Stimulated activated CD8-positive, alpha-beta memory T cell treated with anti-CD3 and anti-CD28 coated beads, Interleukin-4, amount 100 ng/mL, for 24 hours (primary cell): Measurements from ENCODE around the gene TRMO.
A peak's percentile ranks its signal among the peaks of the same experiment; 100 is the strongest.

Source experiments
- DNase-seq: peaks from one replicate; pipeline ENCODE4 v3.0.0-alpha.2; 2020; ENCODE audit warnings: low read depth

Gene TRMO

GRCh38 chr9:97903177-97903576, 19.1 kb downstream of the TRMO start:
- DNase-seq, result no peak

DNA sequence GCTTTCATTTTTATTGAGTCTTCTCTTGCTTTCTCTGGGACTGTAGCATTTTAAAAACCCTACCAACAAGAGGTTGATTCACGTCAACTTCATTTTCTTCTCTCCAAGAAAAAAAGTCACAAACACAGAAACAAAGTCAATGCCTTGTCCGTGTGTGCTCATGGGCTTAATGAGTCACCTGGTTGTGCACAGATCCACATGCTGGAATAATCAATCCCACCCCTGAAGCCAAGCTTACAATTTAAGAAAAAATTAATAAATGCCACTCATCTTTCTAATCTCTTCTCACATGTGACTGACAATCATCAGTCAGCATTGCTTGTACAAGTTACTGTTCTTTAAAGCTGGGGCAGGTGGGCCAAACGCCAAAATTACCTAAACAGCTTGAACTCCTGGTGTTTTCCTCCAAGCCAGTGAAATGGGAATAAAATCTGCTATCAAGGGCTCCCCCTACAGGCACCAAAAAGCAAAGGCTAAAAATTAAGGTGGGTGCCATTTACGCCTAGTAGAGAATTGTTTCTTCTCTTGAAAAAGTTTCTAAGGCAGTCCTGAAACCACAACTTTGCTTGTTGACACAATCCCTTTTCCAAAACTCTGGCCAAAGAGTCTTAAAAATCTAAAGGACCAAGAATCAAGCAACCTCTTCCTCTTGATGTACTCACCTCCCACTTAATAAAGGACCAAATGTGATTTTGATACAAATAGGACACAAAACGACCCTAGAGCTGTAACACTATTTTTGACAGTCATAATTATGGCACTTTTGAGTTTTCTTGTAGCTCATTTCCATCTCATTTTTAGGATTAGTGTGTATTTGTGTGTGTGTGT, 21.3 kb downstream of the TRMO start:
- DNase-seq, result no peak

DNA sequence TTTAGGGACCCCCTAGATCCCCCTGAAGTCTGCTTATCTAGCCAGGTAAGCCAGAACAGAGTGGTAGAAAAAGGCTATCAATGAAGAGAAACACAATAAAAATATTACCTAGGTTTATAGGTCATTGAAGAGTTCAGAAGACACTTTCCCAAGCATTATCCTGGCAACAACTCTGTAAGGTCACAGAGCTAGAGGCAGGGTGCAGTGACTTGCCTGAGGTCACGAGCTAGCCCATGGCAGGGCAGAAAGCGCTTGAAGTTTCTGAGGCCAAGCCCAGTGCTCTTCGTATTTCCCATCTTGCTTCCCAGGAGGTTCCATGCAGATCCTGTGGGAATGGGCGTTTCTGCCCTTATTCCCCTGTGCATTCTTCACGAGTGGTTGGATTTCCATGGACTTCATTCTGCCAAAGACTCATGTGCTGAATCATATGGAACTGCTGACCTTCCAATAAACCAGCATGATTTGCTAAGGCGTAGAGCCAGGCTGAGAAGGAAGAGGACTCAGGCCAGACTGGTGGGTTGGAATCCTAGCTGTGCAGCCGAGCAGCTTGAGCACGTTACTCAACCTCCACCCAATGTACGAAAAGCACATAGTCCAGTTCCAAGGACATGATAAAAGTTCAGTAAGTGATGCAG, 22.1 kb downstream of the TRMO start:
- no peak for DNase-seq

- DNase-seq, result no peak
Measured at GRCh38 chr9:97895695-97896332, 26.5 kb downstream of the TRMO start.

GRCh38 chr9:97895211-97895610, 27.1 kb downstream of the TRMO start:
- DNase-seq, result no peak

GRCh38 chr9:97892421-97892820, 29.9 kb downstream of the TRMO start:
- DNase-seq, result no peak

DNA sequence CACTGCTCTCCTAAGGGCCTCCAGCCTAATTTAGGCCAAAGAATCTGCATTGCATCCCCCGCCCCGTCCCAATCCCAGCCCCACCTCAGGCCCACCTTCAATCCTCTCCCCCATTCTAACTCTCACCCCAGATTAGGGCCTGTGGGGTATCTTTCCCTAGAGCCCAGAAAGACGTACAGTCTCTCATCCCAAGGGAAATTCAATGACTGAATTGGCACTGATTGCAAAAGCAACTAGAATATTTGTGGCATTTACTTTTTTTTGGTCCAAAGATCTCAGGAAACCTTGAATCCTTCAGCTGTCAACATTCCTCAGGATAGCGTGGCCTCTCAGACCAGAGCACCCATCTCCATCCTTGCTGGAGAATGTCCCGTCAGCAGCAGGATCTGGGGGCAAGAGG, 30.6 kb downstream of the TRMO start:
- no peak for DNase-seq

- peak; percentile 36 for DNase-seq
Measured at GRCh38 chr9:97889941-97890887, 32.1 kb downstream of the TRMO start.

- DNase-seq, result no peak
Measured at GRCh38 chr9:97880336-97880735, 42.0 kb downstream of the TRMO start.

DNA sequence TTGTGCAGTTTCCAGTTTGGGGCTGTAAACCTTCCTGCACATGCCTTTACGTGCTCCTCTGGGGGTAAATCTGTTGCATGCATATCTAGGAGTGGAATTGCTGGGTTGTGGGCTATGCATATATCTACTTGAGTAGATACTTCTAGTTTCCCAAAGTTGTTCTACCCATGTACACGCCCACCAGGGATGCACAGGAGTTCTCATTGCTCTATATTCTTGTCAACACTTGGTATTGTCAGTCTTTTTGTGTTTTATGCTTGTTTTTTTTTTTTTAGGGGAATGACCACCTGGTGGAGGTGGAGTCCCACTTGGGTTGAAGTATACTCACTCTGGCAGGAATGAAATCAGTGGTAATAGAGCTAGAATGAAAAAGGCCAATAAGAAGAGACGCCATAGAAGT, 46.2 kb downstream of the TRMO start:
- DNase-seq, result no peak

DNA sequence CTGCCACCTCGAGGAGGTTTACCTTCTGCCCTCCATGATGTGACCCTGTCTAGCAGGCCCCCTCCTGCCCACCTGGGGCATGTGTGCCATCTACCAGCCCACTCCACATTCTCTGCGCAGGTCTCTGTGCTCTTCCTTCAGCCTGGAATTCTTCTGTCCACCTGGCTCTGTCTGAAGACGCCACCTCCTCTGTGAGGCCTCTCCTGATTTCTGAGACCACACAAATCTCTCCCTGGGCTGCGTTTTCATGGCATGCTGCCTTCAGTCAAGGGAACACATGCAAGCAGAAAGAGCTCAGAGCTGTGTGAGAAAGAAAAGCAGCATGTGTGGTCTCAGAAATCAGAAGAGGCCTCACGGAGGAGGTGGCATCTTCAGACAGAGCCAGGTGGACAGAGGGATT, 47.2 kb downstream of the TRMO start:
- no peak for DNase-seq

- DNase-seq, result no peak
Measured at GRCh38 chr9:97874624-97875023, 47.7 kb downstream of the TRMO start.

- no peak for DNase-seq
Measured at GRCh38 chr9:97873882-97874281, 48.4 kb downstream of the TRMO start.

DNA sequence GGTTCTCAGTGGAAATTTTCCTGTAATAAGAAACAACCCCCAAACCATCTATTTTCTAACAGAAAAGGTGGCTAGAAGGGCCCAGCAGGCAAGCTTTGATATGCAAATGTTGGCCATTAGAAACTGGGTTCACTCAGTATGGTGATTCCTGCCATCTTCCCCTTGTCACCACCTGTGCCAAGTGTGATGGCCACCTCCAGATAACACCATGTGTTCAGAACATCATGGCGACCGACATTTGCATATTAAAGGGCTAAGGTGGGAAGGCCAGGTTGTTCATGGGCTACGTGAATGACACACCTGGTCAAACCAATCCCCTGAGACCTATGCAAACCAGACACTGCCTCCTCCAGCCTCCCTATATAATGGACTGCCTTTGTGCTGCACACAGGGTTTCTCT, 48.9 kb downstream of the TRMO start:
- DNase-seq, result no peak

GRCh38 chr9:97868859-97869258, 53.4 kb downstream of the TRMO start:
- DNase-seq, result no peak

DNA sequence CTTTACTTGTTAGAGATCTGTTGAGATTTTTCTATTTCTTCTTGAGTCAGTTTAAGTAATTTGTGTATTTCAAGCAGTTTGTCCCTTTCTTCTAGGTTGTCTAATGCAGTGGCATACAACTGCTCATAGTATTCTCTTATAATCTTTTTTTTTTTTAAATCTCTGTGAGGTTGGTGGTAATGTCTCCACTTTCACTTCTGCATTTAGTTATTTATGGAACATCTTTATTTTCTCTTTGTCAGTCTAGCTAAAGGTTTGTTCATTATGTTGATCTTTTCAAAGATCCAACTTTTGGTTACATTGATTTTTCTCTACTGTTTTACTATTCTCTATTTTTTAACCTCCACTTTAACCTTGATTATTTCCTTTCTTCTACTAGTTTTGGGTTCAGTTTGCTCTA, 55.5 kb downstream of the TRMO start:
- no peak for DNase-seq

- DNase-seq, result no peak
Measured at GRCh38 chr9:97866300-97866699, 56.0 kb downstream of the TRMO start.

GRCh38 chr9:97864396-97864795, 57.9 kb downstream of the TRMO start:
- no peak for DNase-seq

- no peak for DNase-seq
Measured at GRCh38 chr9:97863314-97863713, 59.0 kb downstream of the TRMO start.

- DNase-seq, result no peak
Measured at GRCh38 chr9:97861148-97861475, 61.2 kb downstream of the TRMO start.

DNA sequence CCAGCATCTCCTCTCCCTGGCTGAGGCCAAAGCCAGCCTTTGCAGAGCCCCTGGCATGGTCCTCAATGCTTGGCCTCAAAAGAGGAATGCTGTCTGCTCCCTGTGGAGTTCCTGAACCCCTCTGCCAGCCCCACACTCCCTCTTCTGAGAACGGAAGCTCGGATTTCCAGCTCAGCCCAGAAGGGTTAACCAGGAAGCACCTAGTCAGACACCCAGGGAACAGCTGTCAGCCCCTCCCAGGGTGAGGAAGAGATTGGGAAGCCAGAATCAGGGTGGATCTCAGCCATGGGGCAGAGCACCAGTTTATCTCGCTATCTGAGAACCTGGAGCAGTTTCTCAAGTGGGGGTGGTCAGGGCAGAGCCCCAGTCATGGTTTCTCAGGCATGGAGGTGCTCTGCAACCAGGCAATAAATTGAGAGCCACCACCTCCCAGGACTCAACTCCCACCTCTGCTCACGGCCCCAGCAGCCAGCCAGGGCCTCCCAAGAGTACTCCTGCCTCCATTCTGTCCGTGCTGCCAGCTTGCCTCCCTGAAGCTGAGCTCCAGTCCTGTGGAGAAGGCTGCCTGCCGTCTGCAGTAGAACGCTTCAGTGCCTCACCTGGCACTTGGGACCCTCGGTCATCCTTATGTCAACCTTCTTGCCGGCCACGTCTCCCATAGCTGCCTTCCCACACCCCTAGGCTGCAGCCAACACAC, 61.7 kb downstream of the TRMO start:
- DNase-seq, result no peak

DNA sequence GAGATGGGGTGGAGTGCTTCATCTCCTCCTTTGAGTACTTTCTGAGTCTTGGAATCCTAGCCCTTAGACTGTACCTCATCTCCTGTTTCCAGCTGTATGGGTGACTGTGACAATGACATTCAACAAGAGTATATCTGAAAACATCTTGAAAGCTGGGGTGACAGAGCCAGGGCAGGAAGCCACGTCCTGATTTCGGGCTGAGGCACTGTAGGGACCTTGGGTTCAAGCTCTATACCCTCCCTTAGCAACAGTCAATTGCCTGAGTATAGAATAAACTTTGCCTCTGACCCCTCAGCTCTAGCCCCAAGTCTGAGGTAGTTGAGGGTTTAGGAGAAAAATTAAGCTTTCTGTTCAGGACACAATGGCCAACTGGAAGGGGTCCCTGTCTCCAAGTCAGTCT, 63.0 kb downstream of the TRMO start:
- no peak for DNase-seq
